Measurements from ENCODE around the gene DUSP11.
"Not testable (repeated sequence)": the region's sequence is repeated elsewhere in the genome, so short reads cannot be mapped to it uniquely, and the experiment has no call there.

DUSP11 gene

DNA sequence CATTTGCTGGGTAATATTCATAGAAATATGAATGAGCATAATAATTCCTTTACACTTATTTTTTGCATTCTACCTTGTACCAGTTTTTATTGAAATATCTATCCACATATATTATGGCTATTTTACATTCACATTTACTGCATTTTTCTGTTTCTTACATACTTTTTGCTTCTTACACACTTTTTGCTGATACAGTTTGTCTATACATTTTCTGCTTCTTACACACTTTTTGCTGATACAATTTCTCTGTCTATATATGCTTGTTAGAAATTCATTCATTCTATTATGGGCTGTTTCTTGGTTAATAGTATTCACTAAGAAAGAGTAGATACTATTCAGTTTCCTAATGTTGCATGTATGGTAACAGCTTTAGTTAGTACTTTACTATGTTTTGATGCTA is 32.0 kb upstream of the DUSP11 start:
- no peak overlapping the region for H3K27ac Mint-ChIP-seq
- no peaks in the 10 kb centered on the region for H3K9me3 Mint-ChIP-seq (ENCODE audit: low read depth)
- H3K36me3 Mint-ChIP-seq = no peaks in the 10 kb centered on the region
- H3K4me1 Mint-ChIP-seq (ENCODE audit: low read depth) = no peaks in the 10 kb centered on the region
- no peak overlapping the region for H3K4me3 Mint-ChIP-seq
- H3K27me3 Mint-ChIP-seq = no peaks in the 10 kb centered on the region

DNA sequence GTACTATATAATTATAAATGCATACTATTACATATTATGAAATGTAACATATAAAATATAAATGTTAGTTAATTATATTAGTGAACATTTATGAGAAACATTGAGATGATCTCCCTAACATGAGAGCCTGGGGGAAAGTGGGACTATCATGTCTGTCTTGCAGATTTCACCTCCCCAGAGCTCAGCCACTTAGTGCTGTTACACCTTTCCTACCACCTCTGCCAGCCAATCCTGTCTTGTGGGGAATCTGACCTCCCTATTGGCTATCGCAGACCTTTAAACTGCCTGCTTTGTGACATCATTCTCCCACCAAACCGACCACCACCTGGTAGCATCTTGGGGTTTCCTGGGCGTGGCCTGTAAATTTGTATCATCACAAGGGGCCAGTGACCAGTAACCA is 4.0 kb upstream of the DUSP11 start, which contains the start of gene C2orf78:
TSS of gene C2orf78 (plus strand) at position 301 of the 400 bp plus-strand sequence. CDS start 127 bp downstream, outside the sequence.
- H3K4me1 Mint-ChIP-seq (ENCODE audit: low read depth) = peaks cover 11% of the 10 kb centered on the region
- H3K9me3 Mint-ChIP-seq (ENCODE audit: low read depth); H3K36me3 Mint-ChIP-seq; H3K27me3 Mint-ChIP-seq; H3K27ac Mint-ChIP-seq; H3K4me3 Mint-ChIP-seq: not testable (repeated sequence)

DNA sequence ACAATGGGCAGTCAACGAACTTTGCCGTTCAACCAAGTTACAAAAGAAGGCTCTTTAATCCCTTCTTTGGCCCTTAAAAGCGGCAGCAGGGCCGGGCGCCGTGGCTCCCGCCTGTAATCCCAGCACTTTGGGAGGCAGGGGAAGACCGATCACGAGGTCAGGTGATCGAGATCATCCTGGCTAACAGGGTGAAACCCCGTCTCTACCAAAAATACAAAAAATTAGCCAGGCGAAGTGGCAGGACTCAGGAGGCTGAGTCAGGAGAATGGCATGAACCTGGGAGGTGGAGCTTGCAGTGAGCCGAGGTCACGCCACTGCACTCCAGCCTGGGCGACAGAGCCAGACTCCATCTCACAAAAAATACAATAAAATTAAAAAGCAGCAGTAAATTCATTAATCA is 3.5 kb upstream of the DUSP11 start:
- H3K36me3 Mint-ChIP-seq; H3K27ac Mint-ChIP-seq; H3K27me3 Mint-ChIP-seq; H3K4me3 Mint-ChIP-seq; H3K9me3 Mint-ChIP-seq (ENCODE audit: low read depth): not testable (repeated sequence)
- H3K4me1 Mint-ChIP-seq (ENCODE audit: low read depth) = peaks cover 15% of the 10 kb centered on the region

DNA sequence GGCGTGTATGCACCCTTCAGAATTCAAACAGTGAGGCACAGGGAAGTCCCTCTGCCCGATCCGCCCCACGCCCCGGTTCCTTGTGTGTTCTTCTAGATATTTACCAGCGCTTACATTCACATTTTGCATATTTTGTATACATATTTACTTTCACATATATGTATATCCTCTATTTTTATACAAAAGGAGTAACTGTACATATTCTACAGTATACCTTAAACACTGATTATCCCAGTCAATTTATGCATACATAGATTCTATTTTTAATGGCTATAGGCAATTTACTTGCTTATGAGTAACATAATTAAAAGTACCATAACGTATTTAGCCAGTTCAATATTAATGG is 307 bp upstream of the DUSP11 start:
- peaks cover 3% of the 10 kb centered on the region for H3K36me3 Mint-ChIP-seq
- H3K27me3 Mint-ChIP-seq = no peaks in the 10 kb centered on the region
- peak overlapping the region; percentile 96 for H3K27ac Mint-ChIP-seq
- peaks cover 36% of the 10 kb centered on the region for H3K4me1 Mint-ChIP-seq (ENCODE audit: low read depth)
- H3K4me3 Mint-ChIP-seq = peak overlapping the region; percentile 99
- H3K9me3 Mint-ChIP-seq (ENCODE audit: low read depth) = no peaks in the 10 kb centered on the region

DNA sequence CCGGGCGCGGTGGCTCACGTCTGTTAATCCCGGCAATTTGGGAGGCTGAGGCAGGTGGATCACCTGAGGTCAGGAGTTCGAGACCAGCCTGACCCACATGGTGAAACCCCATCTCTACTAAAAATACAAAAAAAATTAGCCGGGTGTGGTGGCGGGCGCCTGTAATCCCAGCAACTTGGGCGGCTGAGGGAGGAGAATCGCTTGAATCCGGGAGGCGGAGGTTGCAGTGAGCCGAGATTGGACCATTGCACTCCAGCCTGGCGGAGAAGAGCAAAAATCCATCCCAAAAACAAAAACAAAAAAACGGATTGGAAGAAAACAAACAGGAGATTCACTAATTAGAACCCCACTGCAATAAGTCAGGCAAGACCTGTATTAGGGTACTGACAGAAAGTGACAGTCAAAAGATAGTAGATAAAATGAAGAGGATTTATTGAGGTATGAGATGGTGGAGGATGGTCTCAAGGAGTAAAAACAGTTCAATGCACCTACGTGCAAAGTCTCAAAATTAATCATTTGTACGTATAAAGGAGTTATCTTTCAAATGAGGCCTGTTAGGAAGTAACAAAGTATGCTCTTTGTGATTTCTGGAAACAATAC is 936 bp downstream of the DUSP11 start:
- not testable (repeated sequence) for H3K9me3 Mint-ChIP-seq (ENCODE audit: low read depth); H3K27me3 Mint-ChIP-seq
- peak overlapping the region; percentile 99 for H3K4me3 Mint-ChIP-seq
- peaks cover 48% of the 10 kb centered on the region for H3K4me1 Mint-ChIP-seq (ENCODE audit: low read depth)
- H3K27ac Mint-ChIP-seq = peak overlapping the region; percentile 96
- peaks cover 13% of the 10 kb centered on the region for H3K36me3 Mint-ChIP-seq

DNA sequence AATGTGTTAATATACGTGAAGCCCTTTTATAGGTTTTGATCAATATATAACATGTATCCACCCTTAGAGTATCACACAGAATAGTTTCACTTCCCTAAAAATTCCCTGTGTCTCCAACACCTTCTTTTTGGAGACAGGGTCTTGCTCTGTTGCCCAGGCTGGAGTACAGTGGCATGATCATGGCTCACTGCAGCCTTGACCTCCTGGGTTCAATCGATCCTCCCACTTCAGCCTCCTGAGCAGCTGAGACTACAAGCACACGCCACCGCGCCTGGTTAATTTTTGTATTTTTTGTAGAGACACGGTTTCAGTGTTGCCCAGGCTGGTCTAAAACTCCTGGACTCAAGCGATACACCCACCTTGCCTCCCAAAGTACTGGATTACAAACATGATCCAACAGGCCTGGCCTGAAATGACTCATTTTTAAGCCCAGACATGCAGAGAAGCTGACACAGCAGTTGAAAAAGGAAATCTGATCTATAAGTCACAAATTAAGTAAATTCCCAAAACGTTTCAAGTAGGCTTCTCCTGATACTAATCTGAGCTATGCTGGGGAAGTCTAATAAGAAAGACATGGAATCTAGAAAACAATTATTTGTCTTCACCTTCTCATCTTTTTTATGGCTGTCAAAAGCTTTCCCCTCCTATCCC is 2.9 kb downstream of the DUSP11 start:
- no peak overlapping the region for H3K27ac Mint-ChIP-seq
- H3K4me3 Mint-ChIP-seq = peak overlapping the region; percentile 61
- H3K27me3 Mint-ChIP-seq = no peaks in the 10 kb centered on the region
- H3K4me1 Mint-ChIP-seq (ENCODE audit: low read depth) = peaks cover 56% of the 10 kb centered on the region
- no peaks in the 10 kb centered on the region for H3K9me3 Mint-ChIP-seq (ENCODE audit: low read depth)
- H3K36me3 Mint-ChIP-seq = peaks cover 16% of the 10 kb centered on the region

DNA sequence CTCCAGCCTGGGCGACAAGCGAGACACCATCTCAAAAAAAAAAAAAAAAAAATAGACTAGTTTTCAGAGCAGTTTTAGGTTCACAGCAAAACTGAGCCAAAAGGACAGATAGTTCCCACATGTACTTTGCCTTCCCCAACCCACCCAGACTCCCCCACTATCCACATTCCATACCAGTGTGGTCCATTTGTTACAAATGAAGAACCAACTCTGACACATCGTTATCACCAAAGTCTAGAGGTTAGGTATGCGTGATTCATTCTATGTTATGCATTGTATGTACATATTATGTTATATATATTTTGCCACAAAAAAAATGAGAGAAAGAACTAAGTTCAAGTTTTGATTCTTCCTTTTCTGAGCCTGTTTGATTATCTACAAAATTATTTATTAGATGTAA is 3.5 kb downstream of the DUSP11 start:
- Mint-ChIP-seq H3K36me3 (peaks cover 16% of the 10 kb centered on the region), H3K9me3 (ENCODE audit: low read depth) (no peaks in the 10 kb centered on the region), H3K4me1 (ENCODE audit: low read depth) (peaks cover 57% of the 10 kb centered on the region), H3K27ac (no peak overlapping the region), H3K4me3 (no peak overlapping the region), H3K27me3 (no peaks in the 10 kb centered on the region)

DNA sequence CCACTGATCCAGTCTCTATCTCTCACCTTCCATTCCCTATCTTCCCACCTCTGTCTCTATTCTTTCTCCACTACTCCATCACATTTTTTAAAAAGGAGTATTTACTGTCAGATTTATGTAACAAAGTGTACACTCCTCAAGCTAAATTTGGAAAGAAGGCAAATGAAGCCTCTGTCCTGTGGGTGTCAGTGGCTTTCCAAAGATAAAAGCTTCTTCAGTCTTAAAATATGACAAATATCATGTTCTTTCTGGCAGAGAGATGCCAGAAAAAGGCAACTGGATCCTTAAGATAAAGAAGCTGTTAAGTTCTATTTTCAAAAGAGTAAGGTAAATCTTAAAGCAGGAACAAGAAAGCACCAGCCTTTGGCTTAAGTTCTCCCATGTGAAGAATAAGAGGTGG is 7.1 kb downstream of the DUSP11 start:
- Mint-ChIP-seq H3K9me3 (ENCODE audit: low read depth) (no peaks in the 10 kb centered on the region), H3K27ac (no peak overlapping the region), H3K4me1 (ENCODE audit: low read depth) (peaks cover 55% of the 10 kb centered on the region), H3K27me3 (no peaks in the 10 kb centered on the region), H3K36me3 (peaks cover 24% of the 10 kb centered on the region), H3K4me3 (no peak overlapping the region)

DNA sequence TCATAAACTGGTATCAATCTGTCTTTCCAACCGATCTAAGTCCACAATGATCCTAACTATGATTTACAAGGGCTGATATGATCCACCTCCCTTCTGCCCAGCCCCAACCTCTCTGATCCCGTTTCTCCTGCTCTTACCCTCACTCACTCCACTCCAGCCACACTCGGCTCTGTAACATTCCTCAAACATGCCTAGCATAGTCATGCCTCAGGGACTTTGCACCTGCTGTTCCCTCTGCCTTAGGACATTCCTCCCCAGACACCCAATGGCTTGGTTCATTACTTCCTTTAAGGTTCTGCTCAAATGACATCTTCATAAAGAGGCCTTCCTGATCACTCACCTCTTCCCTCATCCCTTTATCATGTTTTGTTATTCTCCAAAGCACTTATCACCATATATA is 9.2 kb downstream of the DUSP11 start:
- H3K36me3 Mint-ChIP-seq = peaks cover 24% of the 10 kb centered on the region
- peaks cover 42% of the 10 kb centered on the region for H3K4me1 Mint-ChIP-seq (ENCODE audit: low read depth)
- no peaks in the 10 kb centered on the region for H3K27me3 Mint-ChIP-seq
- no peak overlapping the region for H3K27ac Mint-ChIP-seq
- no peak overlapping the region for H3K4me3 Mint-ChIP-seq
- no peaks in the 10 kb centered on the region for H3K9me3 Mint-ChIP-seq (ENCODE audit: low read depth)

DNA sequence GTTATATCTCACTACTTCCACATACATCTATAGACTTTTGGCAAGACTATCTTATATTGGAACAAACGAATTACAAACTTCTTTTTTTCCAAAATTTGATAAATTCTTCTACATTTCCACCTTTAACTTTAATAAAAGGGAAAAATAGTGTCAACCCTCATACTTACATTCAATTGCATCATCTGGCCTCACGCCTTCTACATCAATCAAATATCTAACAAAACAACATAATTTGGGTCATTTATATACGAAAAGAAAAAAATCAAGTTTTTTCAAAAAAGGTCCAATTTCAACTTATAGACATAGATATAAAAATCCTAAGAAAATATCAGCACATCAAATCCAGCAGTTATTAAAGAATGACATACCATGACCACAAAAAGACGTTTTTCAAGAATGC is 12.9 kb downstream of the DUSP11 start:
- Mint-ChIP-seq H3K9me3 (ENCODE audit: low read depth) (no peaks in the 10 kb centered on the region), H3K36me3 (peaks cover 13% of the 10 kb centered on the region)

DNA sequence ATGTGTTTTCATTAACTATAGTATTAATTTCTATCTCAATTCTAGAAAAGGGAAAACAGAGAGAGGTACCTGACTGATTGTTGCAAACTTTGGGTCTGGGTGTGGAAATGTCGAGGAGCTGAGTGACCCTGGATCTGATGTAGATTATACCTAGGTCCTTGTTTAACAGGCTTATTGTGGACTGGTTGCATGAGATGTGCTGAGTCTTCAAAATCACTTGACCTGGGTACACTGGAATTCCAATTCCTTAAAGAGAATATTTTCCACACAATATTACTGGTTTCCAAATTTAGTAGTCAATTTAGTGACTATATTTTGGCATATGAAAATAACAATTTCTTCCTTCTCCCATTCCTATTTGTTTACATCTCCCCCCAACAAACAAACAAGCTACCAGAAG is 13.6 kb downstream of the DUSP11 start:
- peaks cover 23% of the 10 kb centered on the region for H3K4me1 Mint-ChIP-seq (ENCODE audit: low read depth)
- no peaks in the 10 kb centered on the region for H3K9me3 Mint-ChIP-seq (ENCODE audit: low read depth)
- no peak overlapping the region for H3K27ac Mint-ChIP-seq
- peaks cover 12% of the 10 kb centered on the region for H3K36me3 Mint-ChIP-seq
- no peaks in the 10 kb centered on the region for H3K27me3 Mint-ChIP-seq
- H3K4me3 Mint-ChIP-seq = no peak overlapping the region

More for the DNA sequence above, 12.9 kb downstream of the DUSP11 start:
- H3K4me3 Mint-ChIP-seq = no peak overlapping the region
- no peak overlapping the region for H3K27ac Mint-ChIP-seq
- peaks cover 24% of the 10 kb centered on the region for H3K4me1 Mint-ChIP-seq (ENCODE audit: low read depth)
- H3K27me3 Mint-ChIP-seq = no peaks in the 10 kb centered on the region

DNA sequence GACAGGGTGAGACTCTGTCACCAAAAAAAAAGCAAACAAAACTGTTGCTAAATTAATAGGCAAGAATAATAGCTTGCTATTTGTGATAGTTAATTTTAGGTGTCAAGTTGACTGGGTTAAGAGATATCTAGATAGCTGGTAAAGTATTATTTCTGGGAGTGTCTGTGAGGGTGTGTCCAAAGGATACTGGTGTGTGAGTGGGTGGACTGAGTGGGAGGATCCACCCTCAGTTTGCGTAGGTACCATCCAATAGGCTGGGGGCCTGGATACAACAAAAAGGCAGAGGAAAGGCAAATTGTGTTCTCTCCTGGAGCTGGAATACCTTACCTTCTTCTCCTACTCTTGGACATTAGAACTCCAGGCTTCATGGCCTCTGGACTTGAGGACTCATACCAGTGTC is 15.0 kb downstream of the DUSP11 start:
- peaks cover 14% of the 10 kb centered on the region for H3K4me1 Mint-ChIP-seq (ENCODE audit: low read depth)
- H3K27me3 Mint-ChIP-seq = no peaks in the 10 kb centered on the region
- no peak overlapping the region for H3K27ac Mint-ChIP-seq
- H3K9me3 Mint-ChIP-seq (ENCODE audit: low read depth) = no peaks in the 10 kb centered on the region
- H3K4me3 Mint-ChIP-seq = no peak overlapping the region
- H3K36me3 Mint-ChIP-seq = peaks cover 7% of the 10 kb centered on the region

DNA sequence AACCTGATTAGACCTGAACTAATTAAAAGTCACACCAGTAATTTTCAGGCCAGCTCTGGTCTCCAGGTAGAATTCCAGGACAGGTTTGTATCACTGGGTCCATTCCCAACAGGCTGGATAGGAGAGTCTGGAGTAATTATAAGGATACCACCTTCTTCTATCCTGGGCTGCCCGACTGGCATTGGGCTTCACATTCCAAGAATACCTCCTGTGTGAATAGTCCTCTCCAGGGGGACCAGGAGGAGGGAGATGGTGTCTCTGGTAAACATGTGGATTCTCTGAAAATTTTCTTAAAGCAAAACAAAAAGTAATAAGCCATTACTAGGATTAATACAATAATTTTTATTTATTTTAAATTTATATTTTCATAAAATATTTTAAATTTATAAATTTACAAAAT is 17.3 kb downstream of the DUSP11 start:
- Mint-ChIP-seq H3K4me3 (no peak overlapping the region), H3K9me3 (ENCODE audit: low read depth) (no peaks in the 10 kb centered on the region), H3K36me3 (peaks cover 2% of the 10 kb centered on the region), H3K4me1 (ENCODE audit: low read depth) (peaks cover 2% of the 10 kb centered on the region), H3K27me3 (no peaks in the 10 kb centered on the region), H3K27ac (no peak overlapping the region)

DNA sequence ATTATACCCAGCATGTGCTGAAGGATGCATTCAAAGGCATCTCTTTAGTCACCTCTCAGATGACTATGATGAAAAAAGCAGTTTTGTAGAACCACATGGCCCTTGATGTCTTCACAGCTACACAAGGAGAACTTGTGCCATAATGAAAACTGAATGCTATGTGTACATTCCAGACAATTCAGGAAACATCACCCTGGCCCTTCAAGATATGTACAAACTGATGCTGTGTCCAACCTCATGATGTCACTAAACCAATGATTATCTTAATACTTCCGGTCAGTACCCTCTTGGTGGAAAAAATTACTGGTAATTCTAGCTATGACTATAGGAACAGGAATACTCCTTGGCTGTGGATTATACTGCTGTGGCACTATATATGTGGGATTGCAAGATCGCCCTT is 20.0 kb downstream of the DUSP11 start:
- Mint-ChIP-seq H3K27me3 (no peaks in the 10 kb centered on the region), H3K27ac (no peak overlapping the region), H3K36me3 (peaks cover 4% of the 10 kb centered on the region)

DNA sequence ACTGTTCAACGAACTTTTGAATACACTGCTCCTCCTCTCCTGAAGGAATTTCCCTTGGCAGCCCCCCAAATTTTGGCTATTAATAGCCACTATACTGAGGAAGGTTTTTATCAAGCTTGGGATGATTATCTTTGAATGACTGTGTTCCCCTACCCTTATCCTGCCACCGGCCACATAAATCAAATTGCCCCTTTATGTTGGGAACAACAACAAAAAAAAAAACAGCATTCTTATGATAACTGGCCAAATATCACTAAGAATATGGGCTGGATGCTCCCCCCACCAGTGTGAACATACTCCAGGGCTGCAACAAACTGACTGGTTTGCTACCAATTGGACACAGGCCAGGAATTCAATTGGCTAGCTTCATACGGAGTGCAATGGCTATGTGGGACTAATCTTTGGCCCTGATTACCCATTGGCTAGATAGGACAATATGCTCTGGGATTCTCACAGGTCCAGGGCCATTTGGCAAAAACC is 20.6 kb downstream of the DUSP11 start:
- H3K9me3 Mint-ChIP-seq (ENCODE audit: low read depth) = no peaks in the 10 kb centered on the region
- H3K36me3 Mint-ChIP-seq = peaks cover 7% of the 10 kb centered on the region
- no peak overlapping the region for H3K4me3 Mint-ChIP-seq
- peaks cover 2% of the 10 kb centered on the region for H3K4me1 Mint-ChIP-seq (ENCODE audit: low read depth)
- H3K27ac Mint-ChIP-seq = no peak overlapping the region
- H3K27me3 Mint-ChIP-seq = no peaks in the 10 kb centered on the region

More for the DNA sequence above, 20.0 kb downstream of the DUSP11 start:
- Mint-ChIP-seq H3K4me3 (no peak overlapping the region), H3K9me3 (ENCODE audit: low read depth) (no peaks in the 10 kb centered on the region), H3K4me1 (ENCODE audit: low read depth) (peaks cover 2% of the 10 kb centered on the region)

DNA sequence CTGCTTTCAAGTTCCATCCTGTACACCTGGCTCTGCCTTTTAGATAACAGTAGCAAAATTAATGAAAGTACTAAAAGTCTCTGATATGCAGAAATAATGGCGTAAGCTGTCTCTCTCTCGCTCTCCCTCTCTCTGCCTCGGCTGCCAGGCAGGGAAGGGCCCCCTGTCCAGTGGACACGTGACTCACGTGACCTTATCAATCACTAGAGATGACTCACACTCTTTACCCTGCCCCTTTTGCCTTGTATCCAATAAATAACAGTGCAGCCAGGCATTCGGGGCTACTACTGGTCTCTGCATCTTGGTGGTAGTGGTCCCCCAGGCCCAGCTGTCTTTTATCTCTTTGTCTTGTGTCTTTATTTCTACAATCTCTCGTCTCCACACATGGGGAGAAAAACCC is 25.6 kb downstream of the DUSP11 start:
- not testable (repeated sequence) for H3K4me1 Mint-ChIP-seq (ENCODE audit: low read depth); H3K9me3 Mint-ChIP-seq (ENCODE audit: low read depth); H3K27me3 Mint-ChIP-seq; H3K27ac Mint-ChIP-seq; H3K4me3 Mint-ChIP-seq
- H3K36me3 Mint-ChIP-seq = peaks cover 11% of the 10 kb centered on the region
